HG03159 (cell line): ENCODE results near the gene DGKB.

Experiments
- ATAC-seq: cut with Tn5 transposase; IDR thresholded peaks from one replicate; pipeline ENCODE4 v1.9.1; 2021; ENCODE audit warnings: mild to moderate bottlenecking, moderate library complexity; ENCODE audit not compliant: unreplicated experiment

DGKB gene

DNA sequence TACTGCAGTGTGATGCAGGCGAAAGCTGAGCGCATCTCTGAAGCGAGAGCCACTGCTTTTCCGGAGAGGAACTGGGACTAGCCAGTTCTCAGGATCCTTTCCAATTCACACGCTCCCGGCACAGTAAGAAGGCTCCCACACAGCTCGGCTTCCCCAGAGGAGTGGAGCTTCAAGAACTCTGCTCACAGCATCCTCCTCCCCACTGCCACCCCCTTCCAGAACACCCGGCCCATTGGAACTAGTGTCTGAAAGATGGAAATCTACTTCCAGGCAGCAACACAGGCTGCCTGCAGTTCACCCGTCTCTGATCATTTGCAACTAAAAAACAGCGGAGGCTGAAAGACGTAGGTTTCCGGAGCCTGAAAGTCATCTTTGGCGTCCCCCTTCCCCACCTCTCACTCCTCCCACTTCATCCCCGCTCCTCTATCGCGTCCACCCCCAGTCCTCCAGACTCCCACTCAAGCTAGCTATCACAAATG lies at the start of gene DGKB:
Gene DGKB (minus strand): TSS at position 163 of the 479 bp plus-strand sequence.
- no peak for ATAC-seq

DNA sequence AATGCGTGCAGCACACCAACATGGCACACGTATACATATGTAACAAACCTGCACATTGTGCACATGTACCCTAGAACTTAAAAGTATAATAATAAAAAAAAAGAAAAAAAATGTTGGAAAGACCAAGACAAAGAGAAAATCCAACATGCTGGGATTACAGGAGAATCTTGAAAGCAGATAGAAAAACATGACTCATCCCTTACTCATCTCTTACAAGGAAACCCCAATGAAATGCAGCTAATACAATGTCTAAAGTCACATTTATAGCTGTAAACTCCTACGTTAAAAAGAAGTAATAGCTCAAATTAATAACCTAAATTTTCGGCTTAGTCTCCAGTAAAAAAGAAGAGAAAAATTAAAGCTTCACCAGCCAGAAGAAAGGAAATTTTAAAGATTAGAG lies 47.5 kb upstream of the DGKB start:
- no peak for ATAC-seq

DNA sequence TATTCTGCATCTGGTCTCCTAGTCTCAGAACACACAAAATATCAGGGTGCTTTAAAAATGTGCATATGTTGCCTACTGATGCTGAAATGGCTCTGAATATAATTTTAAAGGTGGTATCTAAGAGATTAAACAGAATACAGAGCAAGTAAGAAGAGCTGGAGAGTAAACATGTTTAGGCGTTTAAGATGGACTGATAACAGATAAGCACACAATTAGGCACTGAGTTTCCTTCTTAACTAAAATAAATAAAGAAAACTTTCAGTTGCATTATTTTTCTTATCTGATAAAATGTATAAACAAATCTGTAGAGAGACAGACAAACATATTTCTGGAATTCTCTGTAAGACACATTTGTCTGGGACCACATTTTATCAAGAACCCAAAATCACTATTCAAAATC lies 35.6 kb upstream of the DGKB start:
- ATAC-seq: no peak

DNA sequence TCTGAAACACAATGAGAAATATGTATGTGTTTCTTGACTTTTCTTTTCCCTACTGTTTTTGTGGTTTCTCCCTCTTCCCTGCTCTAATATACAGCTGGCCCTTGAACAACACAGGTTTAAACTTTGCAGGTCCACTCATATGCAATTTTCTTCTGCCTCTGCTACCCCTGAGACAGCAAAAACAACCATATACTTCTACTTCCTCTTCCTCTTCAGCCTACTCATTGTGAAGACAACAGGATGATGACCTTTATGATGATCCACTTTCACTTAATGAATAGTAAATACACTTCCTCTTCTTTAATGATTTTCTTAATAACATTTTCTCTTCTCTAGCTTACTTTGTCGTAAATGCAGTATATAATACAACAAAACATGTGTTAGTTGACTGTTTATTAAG lies 35.0 kb upstream of the DGKB start:
- ATAC-seq: peak; percentile 62

DNA sequence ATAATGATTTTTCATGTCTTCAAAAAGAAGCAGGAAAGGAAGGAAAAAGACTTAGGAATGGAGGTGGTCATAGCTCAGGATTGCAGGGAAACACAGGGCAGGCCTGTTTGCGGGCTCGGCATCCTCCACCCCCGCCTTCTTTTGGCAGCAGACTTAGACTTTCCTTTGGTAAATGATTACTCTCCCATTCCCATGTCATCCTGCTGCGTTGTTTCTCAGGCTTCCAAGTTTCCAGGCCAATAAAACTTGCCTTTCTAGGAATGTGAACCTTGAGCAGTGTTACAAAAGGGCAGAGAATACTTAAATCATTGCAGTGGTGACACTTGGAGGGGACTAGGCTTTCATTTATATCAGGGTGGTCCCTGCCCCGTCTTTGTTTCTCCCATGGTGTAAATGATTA lies 34.0 kb upstream of the DGKB start:
- no peak for ATAC-seq

DNA sequence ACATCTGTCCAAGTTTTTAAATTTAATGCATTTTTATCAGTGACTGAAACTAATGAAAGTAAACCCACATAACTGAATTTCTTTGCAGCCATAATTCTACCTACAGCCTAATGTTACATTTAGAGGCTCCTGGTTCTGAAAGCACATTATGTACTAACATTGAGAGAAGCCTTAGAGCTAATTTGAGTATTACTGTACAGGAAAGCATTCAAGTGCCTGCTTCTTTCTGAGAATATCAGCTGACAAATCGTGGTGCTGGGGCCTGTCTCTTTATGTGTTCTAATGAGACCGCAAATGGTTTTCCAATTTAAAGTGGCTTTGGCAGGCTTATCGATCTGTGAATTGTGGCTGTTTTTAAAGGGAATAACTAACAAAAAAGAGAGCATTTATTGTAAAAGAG lies 32.3 kb upstream of the DGKB start:
- no peak for ATAC-seq

DNA sequence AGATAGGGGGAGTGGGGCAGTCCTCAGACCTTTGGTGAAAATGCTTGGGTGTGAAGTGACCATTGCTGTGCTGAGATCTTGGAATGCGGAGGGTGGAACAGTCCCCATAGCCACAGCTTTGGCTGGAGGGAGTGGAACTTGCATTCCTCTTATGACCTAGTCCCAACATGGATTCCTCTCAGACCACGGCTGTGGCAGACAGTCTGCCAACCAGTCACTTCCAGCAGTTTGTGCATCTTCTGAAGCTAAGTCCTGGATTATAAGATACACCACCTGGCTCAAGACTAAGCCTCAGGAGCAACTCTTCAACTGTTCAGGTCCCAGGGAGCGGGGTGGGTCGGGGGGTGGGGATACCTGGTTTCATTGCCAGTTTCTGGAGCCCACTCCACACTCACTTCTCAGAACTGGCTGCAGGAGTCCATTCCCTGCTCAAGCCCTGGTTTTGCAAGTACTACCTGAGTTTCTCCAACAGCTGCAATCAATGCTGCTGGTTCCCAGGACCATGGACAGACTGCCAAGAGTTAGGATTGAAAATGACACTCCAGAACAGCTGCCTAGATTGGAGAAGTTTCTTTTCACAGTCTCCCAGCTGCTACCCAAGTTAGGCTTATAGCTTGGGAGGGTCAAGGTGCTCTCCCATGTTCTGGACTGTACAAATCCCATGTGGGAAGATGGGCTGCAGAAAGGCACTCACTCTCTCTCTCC lies 29.1 kb upstream of the DGKB start:
- ATAC-seq: no peak

DNA sequence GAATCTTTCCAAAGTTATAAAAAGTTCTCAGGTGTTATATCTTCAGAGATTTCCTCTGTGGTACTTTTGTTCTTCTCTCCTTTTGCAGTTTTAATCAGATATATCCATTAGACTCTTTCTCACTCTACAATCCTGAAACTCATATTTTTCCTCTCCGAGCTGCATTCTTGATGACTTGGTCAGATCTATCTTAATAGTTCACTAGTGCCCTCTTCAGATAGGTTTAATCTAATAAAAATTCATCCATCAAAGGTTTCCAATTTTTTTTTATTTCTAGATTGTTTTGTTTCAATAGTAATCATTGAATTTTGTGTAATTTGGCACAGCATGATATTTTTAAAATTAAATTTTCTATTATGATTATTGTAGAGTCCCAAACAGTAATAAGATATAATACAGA lies 21.8 kb upstream of the DGKB start:
- ATAC-seq: no peak

DNA sequence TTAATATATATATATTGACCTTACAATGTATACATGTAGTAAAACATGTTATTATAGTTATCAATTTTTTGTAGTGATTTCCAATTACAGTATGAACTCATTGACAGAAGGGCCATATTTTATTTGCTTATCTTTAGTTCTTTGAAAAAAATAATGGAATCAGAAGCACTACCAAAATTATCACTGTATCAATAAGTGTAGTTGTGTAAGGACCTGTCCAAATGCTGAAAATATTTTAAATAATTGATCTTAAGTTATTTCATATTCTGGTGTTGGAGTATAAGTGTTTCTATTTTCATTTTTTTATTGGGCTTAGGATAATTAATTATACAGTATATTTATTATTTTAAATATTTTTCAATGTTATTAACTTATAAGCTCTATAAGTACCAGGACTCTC lies 8.5 kb upstream of the DGKB start:
- no peak for ATAC-seq

DNA sequence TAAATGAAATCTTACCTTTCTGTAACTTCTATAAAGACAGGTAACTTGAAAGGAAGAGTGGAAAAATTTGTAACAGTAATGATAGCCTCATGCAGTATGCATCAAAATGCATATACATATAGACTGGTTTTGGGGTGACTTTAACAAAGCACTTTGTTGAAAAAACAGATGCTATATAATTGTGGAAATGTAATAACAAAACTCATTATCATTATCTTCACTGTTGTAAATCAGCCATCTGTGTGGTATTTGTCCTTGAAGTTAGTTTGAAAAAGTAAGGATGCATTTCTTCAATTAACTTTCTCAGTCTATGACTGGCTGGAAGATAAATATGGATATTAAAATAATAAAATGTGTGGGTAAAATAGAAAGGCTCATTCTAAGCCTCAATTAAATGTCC lies 6.1 kb upstream of the DGKB start:
- no peak for ATAC-seq

DNA sequence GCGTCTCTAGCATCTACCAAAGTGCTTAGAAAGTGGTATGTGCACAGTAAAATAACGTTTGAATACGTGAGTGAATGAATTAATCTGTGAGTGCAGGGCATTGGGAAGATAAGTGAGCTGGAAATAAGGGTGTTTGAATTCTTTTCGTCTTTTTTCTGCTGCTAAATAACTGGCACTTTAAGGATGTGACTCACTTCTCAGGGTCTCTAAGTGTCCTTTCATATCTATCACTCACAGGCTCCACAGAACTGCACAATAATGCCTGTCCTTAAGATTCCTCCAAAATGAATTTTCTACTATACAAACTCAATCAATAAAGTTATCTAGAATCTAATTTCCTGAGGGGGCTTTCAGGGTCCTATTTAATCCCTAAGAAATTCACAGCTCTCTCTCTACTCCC lies 3.2 kb upstream of the DGKB start:
- no peak for ATAC-seq

DNA sequence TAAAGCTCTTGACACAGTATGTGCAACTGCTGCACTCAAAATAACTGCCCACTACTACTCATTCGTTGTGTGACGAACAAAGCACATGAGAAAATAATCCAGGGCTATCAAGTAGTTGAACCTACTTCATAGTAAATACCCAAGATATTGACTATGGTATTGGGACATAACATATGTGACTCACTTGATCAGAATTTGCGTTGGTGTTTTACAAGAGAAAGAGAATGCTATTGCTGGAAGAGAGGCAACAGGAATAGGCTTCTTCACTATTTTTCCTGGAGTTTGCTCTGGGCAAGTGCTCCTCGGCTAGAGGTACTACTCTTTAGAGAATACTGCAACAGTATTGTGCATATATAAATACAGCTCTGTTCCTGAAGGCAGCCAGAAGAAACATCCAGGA lies 2.5 kb downstream of the DGKB start:
- ATAC-seq: no peak

DNA sequence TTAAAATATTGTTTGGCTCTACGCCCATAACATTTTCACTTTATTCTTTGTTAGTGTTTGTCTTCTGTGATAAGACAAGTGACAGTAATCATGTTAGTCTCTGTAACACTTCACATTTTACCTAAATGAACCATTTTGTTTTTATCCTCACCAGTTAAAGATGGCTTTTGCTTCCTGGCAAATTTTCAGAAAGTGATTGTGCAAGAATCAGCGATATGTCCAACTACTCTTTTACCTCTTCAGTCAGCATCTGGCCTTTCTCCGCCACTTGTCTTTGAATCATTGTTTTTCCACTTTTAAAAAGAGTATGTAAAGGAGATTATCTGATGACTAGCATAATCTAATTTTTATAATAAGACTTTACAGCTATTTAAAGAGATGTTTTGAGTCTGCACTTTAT lies 3.5 kb downstream of the DGKB start:
- ATAC-seq: no peak

DNA sequence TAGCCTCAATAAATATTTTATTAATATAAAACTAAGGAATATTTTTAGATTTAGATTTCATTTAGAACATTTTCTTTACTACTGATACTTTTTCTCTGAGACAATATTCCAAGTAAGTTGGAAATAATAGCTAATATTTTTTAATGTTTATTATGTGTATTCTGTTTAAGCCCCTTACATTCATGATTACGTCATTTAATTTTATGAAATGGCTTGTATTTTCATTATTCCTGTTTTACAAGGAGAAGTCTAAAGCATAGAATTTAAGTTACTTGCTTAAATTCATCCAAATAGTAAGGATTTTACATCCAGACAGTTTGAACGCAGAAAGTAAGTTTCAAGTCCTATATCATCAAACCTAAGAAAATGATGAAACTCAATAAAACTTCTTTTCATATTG lies 6.1 kb downstream of the DGKB start:
- no peak for ATAC-seq

DNA sequence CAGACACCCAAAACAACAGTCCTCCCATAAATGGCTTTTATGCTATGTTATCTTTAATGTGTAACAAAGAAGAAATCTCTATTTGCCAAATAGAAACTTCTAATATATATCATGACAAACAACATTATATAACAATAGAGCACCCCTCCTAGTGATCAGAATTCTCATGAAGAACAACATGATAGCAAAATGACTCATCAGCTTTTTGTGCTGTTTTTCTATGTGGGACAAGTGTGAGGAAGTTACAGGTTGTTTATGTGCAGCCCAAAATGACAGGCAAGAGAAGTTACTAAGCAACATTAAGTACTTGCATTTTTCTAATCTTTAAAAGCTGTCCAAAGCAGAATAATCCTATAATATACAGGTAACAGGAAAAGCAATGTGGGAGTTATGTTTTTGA lies 7.7 kb downstream of the DGKB start:
- no peak for ATAC-seq

DNA sequence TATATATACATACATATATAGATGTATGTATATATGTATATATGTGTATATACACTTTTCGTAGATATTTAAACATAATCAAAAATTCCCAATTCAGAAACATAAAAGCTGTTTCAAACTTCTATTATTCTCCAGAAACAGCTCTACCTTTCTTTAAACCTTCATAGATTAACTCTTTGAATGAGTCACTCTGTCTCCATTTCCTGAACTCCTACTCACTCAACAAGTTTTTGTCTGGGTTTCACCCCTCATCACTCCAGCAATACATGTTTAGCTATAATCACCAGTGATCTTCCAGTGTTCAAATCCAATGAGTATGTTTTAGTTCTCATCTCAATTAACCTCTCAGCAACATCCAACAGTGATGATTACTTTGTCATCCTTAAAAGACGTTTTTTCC lies 9.6 kb downstream of the DGKB start:
- no peak for ATAC-seq

DNA sequence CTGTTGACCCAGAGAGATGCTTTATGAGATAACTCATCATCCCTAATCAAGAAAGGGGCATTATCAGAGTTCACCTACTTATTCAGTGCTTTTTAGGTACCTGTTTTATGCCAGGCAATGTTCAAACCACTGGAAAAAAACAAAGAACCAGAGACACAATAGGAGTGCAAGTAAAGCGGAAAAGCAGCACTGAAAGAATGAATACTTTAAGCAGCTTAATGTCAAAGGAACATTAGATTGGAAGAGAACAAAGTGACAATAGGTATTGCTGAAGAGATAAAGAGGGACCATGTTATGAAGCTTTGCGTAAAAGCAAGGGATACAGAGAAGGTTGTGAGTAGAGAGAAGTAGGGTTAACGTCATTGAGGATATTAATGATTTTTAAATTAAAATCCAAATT lies 11.3 kb downstream of the DGKB start:
- no peak for ATAC-seq

DNA sequence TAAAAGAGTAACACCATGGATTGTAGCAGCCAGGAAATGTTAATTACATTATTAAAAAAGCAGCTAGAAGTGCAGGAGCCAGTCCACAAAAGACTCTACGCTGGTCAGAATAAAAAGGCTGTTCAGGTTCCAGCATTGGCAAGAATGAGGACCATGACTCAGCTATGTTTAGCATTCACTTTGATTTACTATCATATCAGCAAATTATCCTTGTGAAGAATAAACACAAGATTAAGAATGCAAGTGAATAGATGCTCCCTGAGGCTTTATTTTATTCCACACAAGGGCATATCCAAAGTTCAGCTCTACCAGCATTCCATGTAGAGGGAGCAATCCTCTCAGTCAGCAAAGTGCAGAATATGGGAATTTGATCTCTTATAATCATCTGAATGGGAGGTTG lies 13.6 kb downstream of the DGKB start:
- ATAC-seq: no peak

DNA sequence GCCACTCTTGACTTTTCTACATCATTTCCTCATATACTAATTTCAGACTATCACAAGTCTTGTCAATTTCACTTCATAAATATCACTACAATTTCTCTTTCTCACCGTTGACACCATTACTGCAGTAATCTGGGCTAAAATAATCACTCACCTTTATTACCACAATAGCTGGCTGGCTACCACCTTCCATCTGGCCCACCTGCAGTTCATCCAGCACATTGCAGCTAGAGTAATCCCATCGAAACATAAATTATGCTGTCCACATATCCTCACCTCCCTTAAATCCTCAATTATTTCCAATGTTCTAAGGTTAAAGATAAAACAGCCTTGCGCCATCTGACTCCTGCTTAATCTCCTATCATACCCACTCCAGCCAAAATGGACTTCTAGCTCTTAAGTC lies 16.0 kb downstream of the DGKB start:
- no peak for ATAC-seq

DNA sequence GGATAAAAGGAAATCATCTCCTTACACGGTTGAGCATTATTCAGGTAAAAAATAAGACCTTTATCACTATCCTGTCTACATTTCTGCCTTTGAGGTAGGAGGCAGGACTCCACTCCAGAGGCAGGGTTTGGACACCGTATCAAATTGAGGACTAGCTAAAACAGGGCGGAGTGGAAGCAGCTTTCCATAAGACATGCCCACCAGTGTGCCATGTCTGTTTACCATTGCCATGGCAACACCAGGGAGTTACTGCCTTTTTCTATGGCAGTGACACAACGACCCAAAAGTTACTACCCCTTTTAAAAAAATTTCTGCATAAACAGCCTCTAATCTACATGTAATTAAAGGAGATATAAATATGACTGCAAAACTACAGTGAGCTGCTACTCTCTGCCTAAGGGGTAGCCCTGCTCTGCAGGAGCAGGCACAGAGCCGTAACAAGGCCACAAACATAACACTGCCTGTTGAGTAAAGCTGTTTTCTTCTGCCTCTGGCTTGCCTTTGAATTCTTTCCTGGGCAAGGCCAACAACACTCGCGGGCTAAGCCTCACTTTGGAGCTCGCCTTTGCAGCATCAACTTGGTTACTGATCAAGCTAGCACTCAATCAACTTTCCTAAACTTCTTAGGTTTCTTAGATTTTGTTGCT lies 26.5 kb downstream of the DGKB start:
- ATAC-seq: no peak

DNA sequence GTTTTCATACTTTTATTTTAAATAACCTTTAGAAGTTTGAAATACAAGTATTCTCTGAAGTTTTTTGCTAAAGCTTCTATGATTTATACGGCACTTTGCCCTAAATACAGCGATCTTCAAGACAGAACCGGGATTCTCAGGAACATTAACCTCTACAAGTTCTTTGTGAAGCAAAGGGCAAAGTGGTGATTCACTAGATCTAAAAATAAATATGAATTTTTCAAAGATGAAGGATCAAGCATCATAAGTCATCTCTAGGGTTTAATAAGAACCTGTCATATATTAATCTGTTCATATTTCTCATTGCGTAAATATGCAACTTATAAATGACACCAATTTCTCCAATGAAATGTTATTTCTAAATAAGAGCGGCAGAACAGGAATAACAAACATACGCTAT lies 30.7 kb downstream of the DGKB start:
- no peak for ATAC-seq

DNA sequence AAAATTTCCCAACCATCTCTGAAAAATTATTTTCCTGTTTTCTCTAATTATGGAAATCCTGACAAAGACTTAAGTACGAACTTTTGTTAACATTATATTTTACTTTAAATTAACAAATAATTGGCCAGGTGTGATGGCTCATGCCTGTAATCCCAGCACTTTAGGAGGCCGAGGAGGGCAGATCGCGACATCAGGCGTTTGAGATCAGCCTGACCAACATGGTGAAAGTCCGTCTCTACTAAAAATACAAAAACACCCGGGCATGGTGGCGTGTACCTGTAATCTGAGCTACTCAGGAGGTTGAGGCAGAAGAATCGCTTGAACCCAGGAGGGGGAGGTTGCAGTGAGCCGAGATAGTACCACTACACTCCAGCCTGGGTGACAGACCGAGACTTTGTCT lies 32.2 kb downstream of the DGKB start:
- no peak for ATAC-seq

DNA sequence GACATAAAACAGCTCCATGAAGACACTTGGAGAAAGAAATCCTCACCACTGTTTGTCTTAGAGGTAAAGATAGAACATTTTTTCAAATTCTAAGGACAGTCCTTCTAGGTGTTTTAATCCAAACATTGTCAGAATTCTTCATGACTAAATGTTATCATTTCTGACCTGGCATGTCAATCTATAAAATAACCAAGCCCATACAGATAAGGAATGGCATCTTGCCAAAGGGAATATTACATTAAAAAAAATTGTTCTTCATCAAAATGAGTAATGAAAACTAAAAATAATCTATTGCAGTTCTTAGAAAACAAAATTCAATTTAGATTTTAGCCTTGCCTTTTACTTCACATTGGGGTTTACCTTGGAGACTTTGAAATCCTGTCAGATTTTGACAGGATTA lies 33.6 kb downstream of the DGKB start:
- no peak for ATAC-seq
